Fibroblast of lung (primary cell): ENCODE results near the gene SNX13.

ENCODE experiments used
- CTCF ChIP-seq, 2 donors: IDR thresholded peaks in 1 of 2; conservative IDR thresholded peaks in 1 of 2; 1 replicate in 1 of 2; 2 replicates in 1 of 2; pipeline ENCODE4 v1.5.1; 2011 to 2012; ENCODE audit warnings: low read length in 2 of 2, control low read depth in 1 of 2, inconsistent platforms in 1 of 2, low read depth in 1 of 2, mild to moderate bottlenecking in 1 of 2
- EZH2 ChIP-seq: IDR thresholded peaks from 2 replicates; pipeline ENCODE4 v1.5.1; 2012; ENCODE audit warnings: low read length, control low read depth, mild to moderate bottlenecking; ENCODE audit errors: missing control alignments

DNA sequence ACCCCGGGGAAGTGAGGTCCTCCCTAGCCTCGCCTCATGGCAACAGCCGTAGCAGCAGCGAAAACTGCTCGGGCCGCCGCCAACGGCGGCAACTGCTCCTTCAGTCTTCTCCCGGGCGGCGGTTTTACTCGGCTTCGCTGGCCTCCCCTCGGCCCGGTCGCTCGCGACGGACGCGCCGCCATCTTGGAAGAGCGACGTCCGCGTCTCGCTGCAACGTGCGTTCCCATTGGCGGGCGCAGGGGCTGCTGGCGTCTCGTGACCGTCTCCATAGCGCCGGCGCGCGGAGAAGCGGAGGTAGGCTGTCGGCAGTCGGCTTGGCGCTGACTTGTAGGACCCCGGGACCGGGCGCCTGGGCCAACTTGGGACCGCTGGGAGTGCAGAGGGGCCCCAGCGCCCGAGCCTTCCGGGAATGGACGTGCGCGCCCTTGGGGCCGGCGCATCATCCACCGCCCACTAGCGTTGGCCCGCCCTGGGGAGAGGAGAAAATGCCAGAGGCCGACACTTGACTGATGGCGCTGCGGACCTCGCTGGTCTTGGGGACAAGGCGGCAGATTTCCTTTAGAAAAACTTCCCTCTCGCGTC lies at the start of gene SNX13:
- TF ChIP-seq CTCF (conservative IDR thresholded peaks at IDR 0.05 in 1 of 2, IDR thresholded peaks at IDR 0.05 in 1 of 2; ENCODE audit: low read depth in 1 of 2, low read length in 2 of 2) (no peak), EZH2 (no peak)
